HG03457 (cell line): Measurements from ENCODE around the gene PLEKHA3.
A peak's percentile ranks its signal among the peaks of the same experiment; 100 is the strongest.

Source experiments
- ATAC-seq: cut with Tn5 transposase; IDR thresholded peaks from one replicate; pipeline ENCODE4 v1.9.1; 2021; ENCODE audit warnings: moderate number of reproducible peaks; ENCODE audit not compliant: unreplicated experiment

PLEKHA3 gene

DNA sequence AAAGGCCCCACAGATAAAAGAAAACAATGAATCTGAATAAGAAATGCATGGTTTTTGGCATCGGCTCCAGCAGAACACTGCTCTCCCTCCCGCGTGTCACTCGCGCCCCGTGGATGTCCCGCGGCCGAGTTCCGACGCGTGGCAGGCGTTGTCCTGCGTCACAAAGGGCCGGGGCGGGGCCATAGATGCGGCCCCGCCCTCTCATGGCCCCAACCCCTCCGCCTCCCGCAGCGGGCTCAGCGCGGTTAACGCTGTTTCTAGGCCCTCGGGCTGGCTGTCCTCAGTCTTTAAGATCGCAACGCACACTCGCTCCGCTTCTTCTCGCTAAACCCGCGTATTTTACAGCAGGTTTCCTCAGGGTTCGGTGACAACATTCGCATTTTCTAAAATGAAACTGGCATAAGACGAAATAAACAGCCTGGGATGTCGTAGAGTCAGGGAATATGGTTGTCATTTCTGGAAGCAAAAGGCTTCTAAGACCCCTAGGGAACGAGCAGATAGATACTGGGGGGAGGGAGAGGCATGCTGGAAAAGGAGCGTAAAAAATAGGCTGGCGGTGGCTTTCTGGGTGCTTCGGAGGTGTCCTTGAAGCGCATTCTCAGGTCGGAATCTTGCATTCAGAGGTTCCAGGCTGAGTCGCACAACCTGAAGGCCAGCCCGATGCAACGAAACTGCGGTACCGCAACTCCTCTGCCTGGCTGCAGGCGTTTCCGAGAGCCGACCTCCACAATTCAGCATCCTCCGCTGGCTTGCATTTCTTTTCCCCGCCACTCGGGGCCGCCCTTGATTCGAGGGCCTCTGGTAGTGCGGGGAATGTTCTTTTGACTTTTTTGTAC is 1.6 kb upstream of the PLEKHA3 start, which contains the start of gene FKBP7:
Gene FKBP7 (minus strand): TSS at position 162 of the 836 bp plus-strand sequence. CDS start 101 bp downstream, at position 61.
- ATAC-seq: peak; percentile 35

- no peak for ATAC-seq
Measured at GRCh38 chr2:178479275-178479616, 1.0 kb upstream of the PLEKHA3 start.

GRCh38 chr2:178479758-178480226 is 465 bp upstream of the PLEKHA3 start:
- no peak for ATAC-seq

DNA sequence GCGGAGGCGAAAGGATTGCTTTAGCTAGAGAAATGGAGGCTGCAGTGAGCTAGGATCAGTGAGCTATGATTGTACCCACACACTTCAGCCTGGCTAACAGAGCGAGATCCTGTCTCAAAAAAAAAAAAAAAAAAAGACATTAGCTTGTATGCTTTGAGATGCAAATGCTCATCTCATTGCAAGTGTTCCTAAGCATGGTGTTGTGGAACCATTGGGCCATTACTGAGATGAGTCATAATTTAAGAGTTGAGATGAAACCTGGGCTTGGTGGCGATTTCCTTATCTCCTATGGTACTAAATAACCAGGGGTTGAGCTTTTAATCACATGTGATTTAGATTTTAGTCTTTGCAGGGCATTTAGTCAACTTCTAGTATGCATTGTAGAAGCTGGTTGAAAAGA is 2.2 kb downstream of the PLEKHA3 start:
- ATAC-seq: peak; percentile 25

DNA sequence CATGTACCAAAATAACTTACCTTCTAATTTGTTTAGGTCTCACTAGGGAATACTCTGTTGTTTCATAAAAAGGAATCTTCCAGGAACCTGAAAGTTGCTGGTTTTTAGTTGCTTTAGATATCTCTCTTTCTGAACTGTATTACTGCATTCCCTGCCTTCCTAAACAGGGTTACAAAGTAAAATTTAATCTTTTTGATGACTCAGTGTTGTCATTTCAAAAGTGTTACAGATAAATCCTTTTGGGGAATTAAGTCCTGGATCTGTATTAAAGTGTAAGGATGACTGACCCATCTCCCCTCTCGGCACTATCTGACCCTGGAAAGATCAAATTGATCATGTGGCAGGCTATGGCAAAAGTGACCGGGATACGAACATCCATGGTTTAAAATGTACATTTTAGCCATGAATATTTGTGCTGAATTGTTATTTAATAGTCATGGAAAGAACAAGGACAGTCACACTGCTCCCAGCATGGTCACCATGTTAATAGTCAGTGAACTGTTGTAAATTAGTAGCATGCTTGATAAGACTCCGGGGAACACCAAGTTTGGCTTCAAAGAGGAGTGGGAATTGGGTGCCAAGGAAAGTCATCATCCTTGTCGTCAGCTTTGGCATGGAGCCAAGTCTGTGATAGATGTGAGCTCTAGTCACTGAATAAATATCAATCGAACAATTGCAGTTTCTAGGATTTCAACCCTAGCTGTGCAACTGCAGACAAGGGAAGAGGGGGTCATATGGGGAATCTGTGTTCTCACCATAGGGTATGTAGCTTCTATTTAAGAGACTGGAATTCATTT is 4.2 kb downstream of the PLEKHA3 start:
- no peak for ATAC-seq

GRCh38 chr2:178485356-178485755 is 5.1 kb downstream of the PLEKHA3 start:
- ATAC-seq: no peak

- no peak for ATAC-seq
Measured at GRCh38 chr2:178491612-178492011, 11.4 kb downstream of the PLEKHA3 start.

DNA sequence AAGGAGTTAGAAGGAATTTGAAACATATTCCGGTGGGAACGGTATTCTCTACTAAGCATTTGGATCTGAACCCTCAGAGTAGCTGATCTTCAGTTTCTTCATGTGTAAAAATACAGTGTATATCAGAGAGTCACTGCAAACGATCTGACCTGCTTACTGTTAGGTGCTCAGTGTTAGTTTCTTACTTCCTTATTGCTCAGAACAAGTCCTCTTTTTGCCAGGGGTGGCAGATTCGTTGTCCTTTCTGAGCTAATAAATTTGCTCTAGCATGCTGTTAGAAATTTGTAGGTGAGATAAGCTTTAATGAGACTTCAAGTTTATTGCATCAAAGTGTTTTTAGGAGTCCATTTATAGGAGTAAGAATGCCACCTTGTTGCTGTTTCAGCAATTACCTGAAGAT is 15.8 kb downstream of the PLEKHA3 start:
- ATAC-seq: no peak

DNA sequence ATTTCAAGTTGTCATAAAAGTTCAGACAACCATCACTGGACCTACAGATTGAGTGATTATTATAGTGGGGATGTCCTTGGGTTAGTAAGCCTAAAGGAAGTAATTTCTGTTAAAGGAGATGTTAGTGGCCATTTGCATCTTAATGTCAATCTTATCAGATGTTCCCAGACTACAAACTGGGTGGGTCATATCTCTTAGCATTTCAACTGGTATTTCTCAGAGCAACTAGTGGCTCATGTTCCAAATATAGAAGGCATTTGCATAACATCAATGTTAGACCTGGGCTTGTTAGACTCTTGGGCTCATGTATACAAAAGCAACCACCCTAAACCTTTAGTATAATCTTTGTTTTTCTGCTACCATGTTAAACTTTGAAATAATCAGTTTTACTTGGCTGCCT is 17.9 kb downstream of the PLEKHA3 start:
- no peak for ATAC-seq

DNA sequence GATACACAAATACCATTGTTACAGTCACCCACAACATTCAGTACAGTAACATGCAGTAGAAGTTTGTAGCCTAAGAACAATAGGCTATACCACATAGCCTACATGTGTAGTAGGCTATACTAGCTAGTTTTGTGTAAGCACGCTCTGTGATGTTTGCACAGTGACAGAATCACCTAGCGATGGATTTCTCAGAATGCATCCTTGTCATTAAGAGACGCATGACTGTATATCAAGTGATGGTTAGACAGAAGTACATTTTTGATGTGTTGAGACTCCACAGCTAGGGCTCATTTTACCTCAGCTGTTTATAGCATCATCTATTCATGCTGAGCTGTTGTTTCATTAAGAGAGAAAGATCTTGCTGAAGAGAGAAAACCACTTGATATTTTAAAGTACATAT is 19.4 kb downstream of the PLEKHA3 start:
- ATAC-seq: no peak

- ATAC-seq: no peak
Measured at GRCh38 chr2:178502751-178503150, 22.5 kb downstream of the PLEKHA3 start.

DNA sequence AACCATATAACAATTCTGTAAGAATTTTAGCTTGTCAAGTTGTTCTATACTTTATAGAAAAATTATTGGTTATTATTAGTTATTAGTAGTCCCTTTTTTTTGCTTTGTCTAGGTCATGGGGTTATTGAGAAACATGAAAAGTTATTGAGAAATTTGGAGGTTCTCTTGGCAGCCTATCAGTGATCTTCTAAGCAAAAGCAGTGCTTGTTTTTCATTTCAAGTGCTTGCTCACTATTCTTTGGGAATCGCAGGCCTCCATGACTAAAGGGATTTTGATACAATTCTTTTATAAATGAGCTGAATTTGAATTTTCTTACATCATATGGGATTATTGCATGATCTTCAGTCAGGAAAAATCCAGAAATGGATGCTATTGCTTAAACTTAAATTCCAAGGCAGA is 25.8 kb downstream of the PLEKHA3 start:
- ATAC-seq: no peak

- no peak for ATAC-seq
Measured at GRCh38 chr2:178506524-178506923, 26.3 kb downstream of the PLEKHA3 start.

- no peak for ATAC-seq
Measured at GRCh38 chr2:178506949-178507348, 26.7 kb downstream of the PLEKHA3 start.

DNA sequence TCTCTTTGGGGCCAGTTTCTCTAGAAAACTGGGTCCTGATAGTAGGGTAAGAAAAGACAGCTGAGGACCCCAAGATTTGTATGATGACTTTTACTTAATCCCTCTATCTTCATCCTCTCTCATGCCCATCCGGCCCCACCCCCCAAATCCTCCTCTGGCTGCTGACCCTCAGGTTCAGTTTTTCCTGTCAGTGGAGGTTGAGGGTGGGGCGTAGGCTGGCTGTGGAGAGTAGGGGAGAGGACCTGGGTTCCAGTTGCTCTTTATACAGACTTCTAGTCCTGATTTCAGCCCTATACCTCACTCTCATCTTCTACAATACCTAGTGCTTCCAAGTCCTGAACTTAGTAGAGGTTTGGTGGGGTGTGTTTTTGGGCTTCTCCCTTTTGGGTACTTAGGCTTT is 28.4 kb downstream of the PLEKHA3 start:
- no peak for ATAC-seq

- ATAC-seq: no peak
Measured at GRCh38 chr2:178510384-178510783, 30.1 kb downstream of the PLEKHA3 start.

- ATAC-seq: no peak
Measured at GRCh38 chr2:178512484-178512883, 32.2 kb downstream of the PLEKHA3 start.

GRCh38 chr2:178513876-178514275 is 33.6 kb downstream of the PLEKHA3 start:
- ATAC-seq: no peak

DNA sequence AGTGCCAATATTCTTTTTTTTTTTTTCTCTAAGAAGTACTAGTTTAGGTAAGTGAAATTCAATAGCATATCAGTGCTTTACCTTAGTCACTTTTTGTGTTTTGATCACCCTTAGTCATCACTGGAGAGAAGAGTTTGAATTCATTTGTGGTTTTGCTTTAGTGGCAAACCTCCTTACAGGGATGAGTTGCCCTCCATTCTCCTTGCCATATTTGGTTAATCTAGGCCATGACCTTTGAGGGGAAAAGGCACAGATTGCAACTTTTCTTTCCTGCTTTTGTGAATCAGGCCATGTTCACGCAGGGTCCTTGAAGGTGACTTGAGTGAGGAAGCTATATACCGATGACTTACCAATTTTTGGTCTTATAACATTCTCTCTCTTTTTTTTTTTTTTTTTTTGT is 34.4 kb downstream of the PLEKHA3 start:
- ATAC-seq: no peak

- no peak for ATAC-seq
Measured at GRCh38 chr2:178517496-178517895, 37.2 kb downstream of the PLEKHA3 start.

DNA sequence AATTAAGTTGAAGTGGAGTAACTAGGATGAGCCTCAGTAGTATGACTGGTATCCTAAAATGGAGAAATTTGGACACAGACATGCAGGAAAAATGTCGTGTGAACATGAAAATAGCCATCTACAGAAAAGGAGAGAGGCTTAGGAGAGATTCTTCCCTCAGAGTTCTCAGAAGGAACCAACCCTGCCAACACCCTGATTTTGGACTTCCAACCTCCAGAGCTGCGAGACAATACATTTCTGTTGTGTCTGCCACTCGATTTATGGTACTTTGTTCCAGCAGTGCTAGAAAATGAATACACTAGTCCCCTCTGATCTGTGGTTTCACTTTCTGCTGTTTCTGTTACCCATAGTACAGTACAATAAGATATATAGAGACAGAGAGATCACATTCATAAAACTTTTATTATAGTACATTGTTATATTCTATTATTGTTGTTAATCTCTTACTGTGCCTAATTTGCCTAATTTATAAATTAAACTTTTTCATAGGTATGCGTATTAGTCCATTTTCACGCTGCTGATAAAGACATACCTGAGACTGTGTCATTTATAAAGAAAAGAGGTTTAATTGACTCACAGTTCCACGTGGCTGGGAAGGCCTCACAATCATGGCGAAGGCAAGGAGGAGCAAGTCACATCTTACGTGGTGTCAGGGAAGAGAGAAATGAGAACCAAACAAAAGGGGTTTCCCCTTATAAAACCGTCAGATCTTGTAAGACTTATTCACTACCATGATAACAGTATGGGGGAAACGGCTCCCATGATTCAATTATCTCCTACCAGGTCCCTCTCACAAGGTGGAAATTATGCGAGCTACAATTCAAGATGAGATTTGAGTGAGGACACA is 41.3 kb downstream of the PLEKHA3 start:
- ATAC-seq: no peak
